GM23338 (cell line): Measurements from ENCODE around the gene GLI1. TPM values are rescaled to one million over a fixed set of nuclear protein-coding genes. Genes with fewer than 3 reads are reported as not detected.

ENCODE experiments used
- ATAC-seq: fragments of 200-7000 bp; cut with Tn5 transposase; 3 replicates; pipeline ENCODE4 v1.9.1; 2020
- DNase-seq: peaks from one replicate; pipeline ENCODE4 v3.0.0-alpha.2; 2015; ENCODE audit warnings: low spot score
- H2AFZ ChIP-seq: fragments of 200-600 bp; sonication (generic); 2 replicates; pipeline ENCODE4 v1.8.0; 2016; ENCODE audit warnings: antibody characterized with exemption, mild to moderate bottlenecking, moderate library complexity
- H3F3A ChIP-seq: fragments of 200-600 bp; sonication (generic); replicated peaks from 2 replicates; pipeline ENCODE4 v1.8.0; 2017; ENCODE audit warnings: antibody characterized with exemption, mixed run types, low read depth
- H3K27ac ChIP-seq: fragments of 200-600 bp; sonication (generic); 2 replicates; pipeline ENCODE4 v1.6.1; 2016; ENCODE audit warnings: low read depth
- H3K27me3 ChIP-seq: fragments of 200-600 bp; sonication (generic); 2 replicates; pipeline ENCODE4 v1.8.0; 2016; ENCODE audit warnings: mild to moderate bottlenecking, mixed run types, moderate library complexity; ENCODE audit not compliant: insufficient read depth
- H3K36me3 ChIP-seq: fragments of 200-600 bp; sonication (generic); 2 replicates; pipeline ENCODE4 v1.8.0; 2016; ENCODE audit warnings: mild to moderate bottlenecking; ENCODE audit not compliant: insufficient read depth
- H3K4me1 ChIP-seq: fragments of 200-600 bp; sonication (generic); 2 replicates; pipeline ENCODE4 v1.8.0; 2016; ENCODE audit warnings: mild to moderate bottlenecking, moderate library complexity; ENCODE audit not compliant: insufficient read depth
- H3K4me2 ChIP-seq: fragments of 200-600 bp; sonication (generic); 2 replicates; pipeline ENCODE4 v1.7.1; 2017; ENCODE audit warnings: mixed run types
- H3K4me3 ChIP-seq: fragments of 200-600 bp; sonication (generic); 2 replicates; pipeline ENCODE4 v1.6.1; 2016; ENCODE audit warnings: mixed run types
- H3K79me2 ChIP-seq: fragments of 200-600 bp; sonication (generic); replicated peaks from 2 replicates; pipeline ENCODE4 v1.8.0; 2017; ENCODE audit warnings: mild to moderate bottlenecking; ENCODE audit not compliant: insufficient read depth
- H3K9me2 ChIP-seq: fragments of 200-600 bp; sonication (generic); 2 replicates; pipeline ENCODE4 v1.8.0; 2017; ENCODE audit not compliant: insufficient read depth
- H4K20me1 ChIP-seq: fragments of 200-600 bp; sonication (generic); replicated peaks from 2 replicates; pipeline ENCODE4 v1.8.0; 2017; ENCODE audit warnings: mild to moderate bottlenecking; ENCODE audit not compliant: insufficient read depth
- H3K27ac Mint-ChIP-seq: 2 replicates; pipeline ENCODE4 v1.8.0; 2020; ENCODE audit warnings: inconsistent platforms, mild to moderate bottlenecking, moderate library complexity, mixed read lengths
- H3K27me3 Mint-ChIP-seq: 3 replicates; pipeline ENCODE4 v1.8.0; 2022; ENCODE audit warnings: low read depth, mild to moderate bottlenecking, moderate library complexity, mixed read lengths, inconsistent platforms; ENCODE audit not compliant: insufficient read depth, poor library complexity
- H3K36me3 Mint-ChIP-seq: 3 replicates; pipeline ENCODE4 v1.8.0; 2021; ENCODE audit warnings: low read depth, mild to moderate bottlenecking, inconsistent platforms, moderate library complexity, mixed read lengths
- H3K4me1 Mint-ChIP-seq: 3 replicates; pipeline ENCODE4 v1.8.0; 2020; ENCODE audit warnings: mild to moderate bottlenecking, inconsistent platforms, mixed read lengths
- H3K4me3 Mint-ChIP-seq: 3 replicates; pipeline ENCODE4 v1.8.0; 2021; ENCODE audit warnings: moderate library complexity, mild to moderate bottlenecking, inconsistent platforms, mixed read lengths
- H3K9me3 Mint-ChIP-seq: 3 replicates; pipeline ENCODE4 v1.8.0; 2020; ENCODE audit warnings: moderate library complexity, mild to moderate bottlenecking, inconsistent platforms, mixed read lengths
- EZH2 ChIP-seq: fragments of 200-600 bp; sonication (generic); IDR thresholded peaks from one replicate; pipeline ENCODE4 v1.8.0; 2017; ENCODE audit warnings: antibody characterized with exemption, mild to moderate bottlenecking, low read depth; ENCODE audit not compliant: unreplicated experiment
- JUNB ChIP-seq: IDR thresholded peaks from one replicate; pipeline ENCODE4 v1.6.1; 2016; ENCODE audit warnings: antibody characterized with exemption; ENCODE audit not compliant: unreplicated experiment
- ZNF114 ChIP-seq: fragments of 250-450 bp; sonication (Bioruptor Pico); IDR thresholded peaks from 2 replicates; pipeline ENCODE4 v1.5.0; 2020; ENCODE audit warnings: mild to moderate bottlenecking, moderate library complexity
- polyA plus RNA-seq: library from polyadenylated mRNA; unstranded; fragments of >200 nt; fragmentation: Nextera tagmentation; extraction: Ambion mirVana; gene quantifications from 2 replicates; pipeline ENCODE4 v1.2.1, GENCODE V29; 2016
- total RNA-seq: library from RNA; depleted of rRNA; stranded (reverse); fragments of >200 nt; shearing (Covaris generic); gene quantifications from 2 replicates; pipeline ENCODE4 v1.2.3, GENCODE V29; 2014
- TF ChIP-seq, protein P1 (sequence below): fragments of 250-450 bp; sonication (Bioruptor Pico); IDR thresholded peaks from 2 replicates; pipeline ENCODE4 v1.5.0; 2020; ENCODE audit warnings: mild to moderate bottlenecking, moderate library complexity
- TF ChIP-seq, protein P2 (sequence below), 2 experiments: fragments of 200-600 bp in 1 of 2; sonication (generic) in 1 of 2; conservative IDR thresholded peaks; 2 replicates each; pipeline versions ENCODE4 v1.5.1 to v1.6.1; 2016 to 2017; ENCODE audit warnings: antibody characterized with exemption in 2 of 2, low read depth in 2 of 2, mild to moderate bottlenecking in 2 of 2, moderate library complexity in 1 of 2
- TF ChIP-seq, protein P3 (sequence below): IDR thresholded peaks from 2 replicates; pipeline ENCODE4 v1.6.1; 2016; ENCODE audit warnings: antibody characterized with exemption

Gene GLI1
- total and polyA plus RNA-seq, 2 experiments from 2014 or later: 5.6 to 18.1 TPM

DNA sequence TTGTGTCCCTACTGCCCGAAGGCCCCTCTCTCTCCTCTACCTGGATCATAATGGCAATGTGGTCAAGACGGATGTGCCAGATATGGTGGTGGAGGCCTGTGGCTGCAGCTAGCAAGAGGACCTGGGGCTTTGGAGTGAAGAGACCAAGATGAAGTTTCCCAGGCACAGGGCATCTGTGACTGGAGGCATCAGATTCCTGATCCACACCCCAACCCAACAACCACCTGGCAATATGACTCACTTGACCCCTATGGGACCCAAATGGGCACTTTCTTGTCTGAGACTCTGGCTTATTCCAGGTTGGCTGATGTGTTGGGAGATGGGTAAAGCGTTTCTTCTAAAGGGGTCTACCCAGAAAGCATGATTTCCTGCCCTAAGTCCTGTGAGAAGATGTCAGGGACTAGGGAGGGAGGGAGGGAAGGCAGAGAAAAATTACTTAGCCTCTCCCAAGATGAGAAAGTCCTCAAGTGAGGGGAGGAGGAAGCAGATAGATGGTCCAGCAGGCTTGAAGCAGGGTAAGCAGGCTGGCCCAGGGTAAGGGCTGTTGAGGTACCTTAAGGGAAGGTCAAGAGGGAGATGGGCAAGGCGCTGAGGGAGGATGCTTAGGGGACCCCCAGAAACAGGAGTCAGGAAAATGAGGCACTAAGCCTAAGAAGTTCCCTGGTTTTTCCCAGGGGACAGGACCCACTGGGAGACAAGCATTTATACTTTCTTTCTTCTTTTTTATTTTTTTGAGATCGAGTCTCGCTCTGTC, 2.7 kb upstream of the GLI1 start:
- Histone ChIP-seq H3K4me3 (peak overlapping the region; percentile 86), H4K20me1 (no peaks in the 10 kb centered on the region), H3F3A (peaks cover 25% of the 10 kb centered on the region), H3K79me2 (peaks cover 23% of the 10 kb centered on the region), H3K9me2 (no peaks in the 10 kb centered on the region), H3K36me3 (no peaks in the 10 kb centered on the region), H2AFZ (no peak overlapping the region), H3K4me2 (peak overlapping the region; percentile 99), H3K4me1 (peaks cover 54% of the 10 kb centered on the region), H3K27ac (peak overlapping the region; percentile 96; the same call in 1 of the 2 replicates), H3K27me3 (no peaks in the 10 kb centered on the region)
- Mint-ChIP-seq H3K27me3 (peaks cover 41% of the 10 kb centered on the region), H3K9me3 (no peaks in the 10 kb centered on the region; the same call in 2 of the 3 replicates), H3K4me1 (peaks cover 57% of the 10 kb centered on the region), H3K4me3 (peak overlapping the region; percentile 82), H3K27ac (peak overlapping the region; percentile 77; the same call in 1 of the 2 replicates), H3K36me3 (peaks cover 23% of the 10 kb centered on the region)
- no peak for TF ChIP-seq JUNB
- no peak for TF ChIP-seq EZH2
- TF ChIP-seq, protein P1, sequence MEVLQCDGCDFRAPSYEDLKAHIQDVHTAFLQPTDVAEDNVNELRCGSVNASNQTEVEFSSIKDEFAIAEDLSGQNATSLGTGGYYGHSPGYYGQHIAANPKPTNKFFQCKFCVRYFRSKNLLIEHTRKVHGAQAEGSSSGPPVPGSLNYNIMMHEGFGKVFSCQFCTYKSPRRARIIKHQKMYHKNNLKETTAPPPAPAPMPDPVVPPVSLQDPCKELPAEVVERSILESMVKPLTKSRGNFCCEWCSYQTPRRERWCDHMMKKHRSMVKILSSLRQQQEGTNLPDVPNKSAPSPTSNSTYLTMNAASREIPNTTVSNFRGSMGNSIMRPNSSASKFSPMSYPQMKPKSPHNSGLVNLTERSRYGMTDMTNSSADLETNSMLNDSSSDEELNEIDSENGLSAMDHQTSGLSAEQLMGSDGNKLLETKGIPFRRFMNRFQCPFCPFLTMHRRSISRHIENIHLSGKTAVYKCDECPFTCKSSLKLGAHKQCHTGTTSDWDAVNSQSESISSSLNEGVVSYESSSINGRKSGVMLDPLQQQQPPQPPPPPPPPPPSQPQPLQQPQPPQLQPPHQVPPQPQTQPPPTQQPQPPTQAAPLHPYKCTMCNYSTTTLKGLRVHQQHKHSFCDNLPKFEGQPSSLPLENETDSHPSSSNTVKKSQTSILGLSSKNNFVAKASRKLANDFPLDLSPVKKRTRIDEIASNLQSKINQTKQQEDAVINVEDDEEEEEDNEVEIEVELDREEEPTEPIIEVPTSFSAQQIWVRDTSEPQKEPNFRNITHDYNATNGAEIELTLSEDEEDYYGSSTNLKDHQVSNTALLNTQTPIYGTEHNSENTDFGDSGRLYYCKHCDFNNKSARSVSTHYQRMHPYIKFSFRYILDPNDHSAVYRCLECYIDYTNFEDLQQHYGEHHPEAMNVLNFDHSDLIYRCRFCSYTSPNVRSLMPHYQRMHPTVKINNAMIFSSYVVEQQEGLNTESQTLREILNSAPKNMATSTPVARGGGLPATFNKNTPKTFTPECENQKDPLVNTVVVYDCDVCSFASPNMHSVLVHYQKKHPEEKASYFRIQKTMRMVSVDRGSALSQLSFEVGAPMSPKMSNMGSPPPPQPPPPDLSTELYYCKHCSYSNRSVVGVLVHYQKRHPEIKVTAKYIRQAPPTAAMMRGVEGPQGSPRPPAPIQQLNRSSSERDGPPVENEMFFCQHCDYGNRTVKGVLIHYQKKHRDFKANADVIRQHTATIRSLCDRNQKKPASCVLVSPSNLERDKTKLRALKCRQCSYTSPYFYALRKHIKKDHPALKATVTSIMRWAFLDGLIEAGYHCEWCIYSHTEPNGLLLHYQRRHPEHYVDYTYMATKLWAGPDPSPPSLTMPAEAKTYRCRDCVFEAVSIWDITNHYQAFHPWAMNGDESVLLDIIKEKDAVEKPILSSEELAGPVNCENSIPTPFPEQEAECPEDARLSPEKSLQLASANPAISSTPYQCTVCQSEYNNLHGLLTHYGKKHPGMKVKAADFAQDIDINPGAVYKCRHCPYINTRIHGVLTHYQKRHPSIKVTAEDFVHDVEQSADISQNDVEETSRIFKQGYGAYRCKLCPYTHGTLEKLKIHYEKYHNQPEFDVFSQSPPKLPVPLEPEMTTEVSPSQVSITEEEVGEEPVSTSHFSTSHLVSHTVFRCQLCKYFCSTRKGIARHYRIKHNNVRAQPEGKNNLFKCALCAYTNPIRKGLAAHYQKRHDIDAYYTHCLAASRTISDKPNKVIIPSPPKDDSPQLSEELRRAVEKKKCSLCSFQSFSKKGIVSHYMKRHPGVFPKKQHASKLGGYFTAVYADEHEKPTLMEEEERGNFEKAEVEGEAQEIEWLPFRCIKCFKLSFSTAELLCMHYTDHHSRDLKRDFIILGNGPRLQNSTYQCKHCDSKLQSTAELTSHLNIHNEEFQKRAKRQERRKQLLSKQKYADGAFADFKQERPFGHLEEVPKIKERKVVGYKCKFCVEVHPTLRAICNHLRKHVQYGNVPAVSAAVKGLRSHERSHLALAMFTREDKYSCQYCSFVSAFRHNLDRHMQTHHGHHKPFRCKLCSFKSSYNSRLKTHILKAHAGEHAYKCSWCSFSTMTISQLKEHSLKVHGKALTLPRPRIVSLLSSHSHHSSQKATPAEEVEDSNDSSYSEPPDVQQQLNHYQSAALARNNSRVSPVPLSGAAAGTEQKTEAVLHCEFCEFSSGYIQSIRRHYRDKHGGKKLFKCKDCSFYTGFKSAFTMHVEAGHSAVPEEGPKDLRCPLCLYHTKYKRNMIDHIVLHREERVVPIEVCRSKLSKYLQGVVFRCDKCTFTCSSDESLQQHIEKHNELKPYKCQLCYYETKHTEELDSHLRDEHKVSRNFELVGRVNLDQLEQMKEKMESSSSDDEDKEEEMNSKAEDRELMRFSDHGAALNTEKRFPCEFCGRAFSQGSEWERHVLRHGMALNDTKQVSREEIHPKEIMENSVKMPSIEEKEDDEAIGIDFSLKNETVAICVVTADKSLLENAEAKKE (CRISPR knock-in tag): no peak
- TF ChIP-seq, protein P2, sequence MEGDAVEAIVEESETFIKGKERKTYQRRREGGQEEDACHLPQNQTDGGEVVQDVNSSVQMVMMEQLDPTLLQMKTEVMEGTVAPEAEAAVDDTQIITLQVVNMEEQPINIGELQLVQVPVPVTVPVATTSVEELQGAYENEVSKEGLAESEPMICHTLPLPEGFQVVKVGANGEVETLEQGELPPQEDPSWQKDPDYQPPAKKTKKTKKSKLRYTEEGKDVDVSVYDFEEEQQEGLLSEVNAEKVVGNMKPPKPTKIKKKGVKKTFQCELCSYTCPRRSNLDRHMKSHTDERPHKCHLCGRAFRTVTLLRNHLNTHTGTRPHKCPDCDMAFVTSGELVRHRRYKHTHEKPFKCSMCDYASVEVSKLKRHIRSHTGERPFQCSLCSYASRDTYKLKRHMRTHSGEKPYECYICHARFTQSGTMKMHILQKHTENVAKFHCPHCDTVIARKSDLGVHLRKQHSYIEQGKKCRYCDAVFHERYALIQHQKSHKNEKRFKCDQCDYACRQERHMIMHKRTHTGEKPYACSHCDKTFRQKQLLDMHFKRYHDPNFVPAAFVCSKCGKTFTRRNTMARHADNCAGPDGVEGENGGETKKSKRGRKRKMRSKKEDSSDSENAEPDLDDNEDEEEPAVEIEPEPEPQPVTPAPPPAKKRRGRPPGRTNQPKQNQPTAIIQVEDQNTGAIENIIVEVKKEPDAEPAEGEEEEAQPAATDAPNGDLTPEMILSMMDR (conservative IDR thresholded peaks at IDR 0.05; ENCODE audit: low read depth in 2 of 2): no peak
- TF ChIP-seq ZNF114: no peak
- TF ChIP-seq, protein P3, sequence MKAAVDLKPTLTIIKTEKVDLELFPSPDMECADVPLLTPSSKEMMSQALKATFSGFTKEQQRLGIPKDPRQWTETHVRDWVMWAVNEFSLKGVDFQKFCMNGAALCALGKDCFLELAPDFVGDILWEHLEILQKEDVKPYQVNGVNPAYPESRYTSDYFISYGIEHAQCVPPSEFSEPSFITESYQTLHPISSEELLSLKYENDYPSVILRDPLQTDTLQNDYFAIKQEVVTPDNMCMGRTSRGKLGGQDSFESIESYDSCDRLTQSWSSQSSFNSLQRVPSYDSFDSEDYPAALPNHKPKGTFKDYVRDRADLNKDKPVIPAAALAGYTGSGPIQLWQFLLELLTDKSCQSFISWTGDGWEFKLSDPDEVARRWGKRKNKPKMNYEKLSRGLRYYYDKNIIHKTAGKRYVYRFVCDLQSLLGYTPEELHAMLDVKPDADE: no peak
- DNase-seq (no peak), ATAC-seq (no peak)
